NCI-H146 (cell line): ENCODE results near the gene ST6GALNAC5.
"Not testable (repeated sequence)": the region's sequence is repeated elsewhere in the genome, so short reads cannot be mapped to it uniquely, and the experiment has no call there.

Experiments
- DNase-seq: peaks from one replicate; lab custom pipeline; 2025; lab: John Stamatoyannopoulos, UW

ST6GALNAC5 gene

GRCh38 chr1:76939050-76939816 is 72.0 kb downstream of the ST6GALNAC5 start:
- DNase-seq: peak; percentile 12

GRCh38 chr1:76939817-76940216 is 72.5 kb downstream of the ST6GALNAC5 start:
- no peak for DNase-seq

GRCh38 chr1:76940571-76941335 is 73.5 kb downstream of the ST6GALNAC5 start:
- no peak for DNase-seq

- DNase-seq: no peak
Measured at GRCh38 chr1:76942549-76942948, 75.3 kb downstream of the ST6GALNAC5 start.

- DNase-seq: no peak
Measured at GRCh38 chr1:76944942-76945341, 77.7 kb downstream of the ST6GALNAC5 start.

GRCh38 chr1:76948846-76949245 is 81.6 kb downstream of the ST6GALNAC5 start:
- DNase-seq: no peak

GRCh38 chr1:76949503-76949902 is 82.2 kb downstream of the ST6GALNAC5 start:
- no peak for DNase-seq

- DNase-seq: no peak
Measured at GRCh38 chr1:76950306-76950705, 83.0 kb downstream of the ST6GALNAC5 start.

- DNase-seq: no peak
Measured at GRCh38 chr1:76951153-76951552, 83.9 kb downstream of the ST6GALNAC5 start.

- no peak for DNase-seq
Measured at GRCh38 chr1:76955652-76956051, 88.4 kb downstream of the ST6GALNAC5 start.

- no peak for DNase-seq
Measured at GRCh38 chr1:76957961-76958360, 90.7 kb downstream of the ST6GALNAC5 start.

GRCh38 chr1:76958828-76959227 is 91.5 kb downstream of the ST6GALNAC5 start:
- DNase-seq: no peak

- no peak for DNase-seq
Measured at GRCh38 chr1:76959556-76959955, 92.3 kb downstream of the ST6GALNAC5 start.

- no peak for DNase-seq
Measured at GRCh38 chr1:76961181-76961819, 94.0 kb downstream of the ST6GALNAC5 start.

- no peak for DNase-seq
Measured at GRCh38 chr1:76961820-76962207, 94.5 kb downstream of the ST6GALNAC5 start.

GRCh38 chr1:76981267-76981666 is 114.0 kb downstream of the ST6GALNAC5 start:
- not testable (repeated sequence) for DNase-seq

GRCh38 chr1:76989976-76990375 is 122.7 kb downstream of the ST6GALNAC5 start:
- no peak for DNase-seq

GRCh38 chr1:76993036-76993435 is 125.8 kb downstream of the ST6GALNAC5 start:
- no peak for DNase-seq

- no peak for DNase-seq
Measured at GRCh38 chr1:76998582-76999223, 131.4 kb downstream of the ST6GALNAC5 start.

- DNase-seq: no peak
Measured at GRCh38 chr1:77007675-77008074, 140.4 kb downstream of the ST6GALNAC5 start.

GRCh38 chr1:77010937-77011336 is 143.7 kb downstream of the ST6GALNAC5 start:
- DNase-seq: no peak

- DNase-seq: no peak
Measured at GRCh38 chr1:77012066-77012465, 144.8 kb downstream of the ST6GALNAC5 start.
